ENCODE data around the gene CDH15. TPM values are rescaled to one million over a fixed set of nuclear protein-coding genes. Genes with fewer than 3 reads are reported as not detected.

The CDH15 gene
- total RNA-seq, 1 experiment from 2014 or later = not detected

- no peaks in the 10 kb centered on the region for H3K9me3 ChIP-seq
- Mint-ChIP-seq H3K27ac (ENCODE audit: unreplicated experiment) (no peak overlapping the region), H3K36me3 (ENCODE audit: insufficient read depth, unreplicated experiment) (peaks cover 56% of the 10 kb centered on the region), H3K4me1 (ENCODE audit: low read depth, unreplicated experiment) (no peaks in the 10 kb centered on the region), H3K27me3 (ENCODE audit: insufficient read depth, unreplicated experiment) (no peaks in the 10 kb centered on the region), H3K4me3 (ENCODE audit: unreplicated experiment) (no peak overlapping the region), H3K9me3 (ENCODE audit: unreplicated experiment) (peaks cover 13% of the 10 kb centered on the region)
- no peak overlapping the region for H3K4me3 ChIP-seq (ENCODE audit: low read depth, low read length)
- CTCF ChIA-PET = no interaction called here
- intact Hi-C loops (cut with micrococcal nuclease; ENCODE audit: unreplicated experiment) = no loop called here
- TF ChIP-seq CTCF (IDR thresholded peaks at IDR 0.05; ENCODE audit: insufficient read depth in 1 of 2, low read depth in 1 of 2, low read length in 1 of 2, severe bottlenecking in 1 of 2, unreplicated experiment in 1 of 2) = no peak
- POLR2A ChIA-PET = no interaction called here
- H3K36me3 ChIP-seq (ENCODE audit: control insufficient read depth, insufficient read depth, low read length) = peaks cover 6% of the 10 kb centered on the region; the same call in 1 of the 2 replicates
- no peaks in the 10 kb centered on the region for H3K4me1 ChIP-seq
- no TSS peak for BruUV-seq (replicated peaks)
- no peak for DNase-seq
- no peaks in the 10 kb centered on the region for H3K27me3 ChIP-seq (replicated peaks; ENCODE audit: control insufficient read depth, insufficient read depth, low read length)
Measured at GRCh38 chr16:89221604-89222003, 50.1 kb downstream of the CDH15 start.

- H3K4me3 Mint-ChIP-seq (ENCODE audit: unreplicated experiment) = no peak overlapping the region
- no peaks in the 10 kb centered on the region for H3K27me3 ChIP-seq (replicated peaks; ENCODE audit: control insufficient read depth, insufficient read depth, low read length)
- H3K36me3 ChIP-seq (ENCODE audit: control insufficient read depth, insufficient read depth, low read length) = peaks cover 15% of the 10 kb centered on the region
- H3K27me3 Mint-ChIP-seq (ENCODE audit: insufficient read depth, unreplicated experiment) = no peaks in the 10 kb centered on the region
- TF ChIP-seq CTCF (IDR thresholded peaks at IDR 0.05; ENCODE audit: insufficient read depth in 1 of 2, low read depth in 1 of 2, low read length in 1 of 2, severe bottlenecking in 1 of 2, unreplicated experiment in 1 of 2) = no peak
- CTCF ChIA-PET = no interaction called here
- peaks cover 25% of the 10 kb centered on the region for H3K9me3 Mint-ChIP-seq (ENCODE audit: unreplicated experiment)
- peaks cover 69% of the 10 kb centered on the region for H3K36me3 Mint-ChIP-seq (ENCODE audit: insufficient read depth, unreplicated experiment)
- POLR2A ChIA-PET = no interaction called here
- intact Hi-C loops (cut with micrococcal nuclease; ENCODE audit: unreplicated experiment) = no loop called here
- no peak for DNase-seq
- H3K9me3 ChIP-seq = 0 out of 2 replicates have a peak, but pooled peaks cover 3% of the 10 kb centered on the region
- no peaks in the 10 kb centered on the region for H3K4me1 ChIP-seq
- H3K4me1 Mint-ChIP-seq (ENCODE audit: low read depth, unreplicated experiment) = no peaks in the 10 kb centered on the region
- H3K4me3 ChIP-seq (ENCODE audit: low read depth, low read length) = no peak overlapping the region
- BruUV-seq (replicated peaks) = no TSS peak
- no peak overlapping the region for H3K27ac Mint-ChIP-seq (ENCODE audit: unreplicated experiment)
Measured at GRCh38 chr16:89222931-89223330, 51.4 kb downstream of the CDH15 start.

GRCh38 chr16:89224665-89225064 lies 53.1 kb downstream of the CDH15 start:
- TF ChIP-seq CTCF (IDR thresholded peaks at IDR 0.05; ENCODE audit: insufficient read depth in 1 of 2, low read depth in 1 of 2, low read length in 1 of 2, severe bottlenecking in 1 of 2, unreplicated experiment in 1 of 2) = no peak
- BruUV-seq (replicated peaks) = no TSS peak

More at GRCh38 chr16:89224665-89225064, 53.1 kb downstream of the CDH15 start:
- POLR2A ChIA-PET = no interaction called here
- Mint-ChIP-seq H3K9me3 (ENCODE audit: unreplicated experiment) (peaks cover 33% of the 10 kb centered on the region), H3K4me1 (ENCODE audit: low read depth, unreplicated experiment) (no peaks in the 10 kb centered on the region), H3K36me3 (ENCODE audit: insufficient read depth, unreplicated experiment) (peaks cover 80% of the 10 kb centered on the region), H3K4me3 (ENCODE audit: unreplicated experiment) (no peak overlapping the region), H3K27me3 (ENCODE audit: insufficient read depth, unreplicated experiment) (no peaks in the 10 kb centered on the region), H3K27ac (ENCODE audit: unreplicated experiment) (no peak overlapping the region)
- CTCF ChIA-PET = no interaction called here
- no peaks in the 10 kb centered on the region for H3K4me1 ChIP-seq
- H3K36me3 ChIP-seq (ENCODE audit: control insufficient read depth, insufficient read depth, low read length) = peaks cover 18% of the 10 kb centered on the region
- H3K27me3 ChIP-seq (replicated peaks; ENCODE audit: control insufficient read depth, insufficient read depth, low read length) = no peaks in the 10 kb centered on the region
- intact Hi-C loops (cut with micrococcal nuclease; ENCODE audit: unreplicated experiment) = no loop called here
- no peak overlapping the region for H3K4me3 ChIP-seq (ENCODE audit: low read depth, low read length)
- no peak for DNase-seq
- H3K9me3 ChIP-seq = 0 out of 2 replicates have a peak, but pooled peaks cover 3% of the 10 kb centered on the region
